Measurements from ENCODE around the gene LRRN4.

Gene LRRN4

DNA sequence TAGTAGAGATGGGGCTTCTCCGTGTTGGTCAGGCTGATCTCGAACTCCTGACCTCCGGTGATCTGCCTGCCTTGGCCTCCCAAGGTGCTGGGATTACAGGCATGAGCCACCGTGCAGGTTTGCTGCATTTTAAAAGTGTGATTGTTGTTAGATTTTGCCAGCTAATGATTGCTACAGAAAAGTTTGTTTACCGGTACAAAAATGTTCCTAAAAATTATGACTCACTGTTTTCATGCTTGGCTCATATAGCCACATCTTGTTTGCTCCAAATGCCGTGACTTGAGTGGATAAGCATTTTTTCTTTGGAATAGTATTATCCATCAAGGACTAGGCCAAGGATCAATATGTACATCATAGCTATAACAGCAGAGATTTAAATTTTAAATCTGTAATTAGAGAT, 24.3 kb downstream of the LRRN4 start:
- DNase-seq = no peak

DNA sequence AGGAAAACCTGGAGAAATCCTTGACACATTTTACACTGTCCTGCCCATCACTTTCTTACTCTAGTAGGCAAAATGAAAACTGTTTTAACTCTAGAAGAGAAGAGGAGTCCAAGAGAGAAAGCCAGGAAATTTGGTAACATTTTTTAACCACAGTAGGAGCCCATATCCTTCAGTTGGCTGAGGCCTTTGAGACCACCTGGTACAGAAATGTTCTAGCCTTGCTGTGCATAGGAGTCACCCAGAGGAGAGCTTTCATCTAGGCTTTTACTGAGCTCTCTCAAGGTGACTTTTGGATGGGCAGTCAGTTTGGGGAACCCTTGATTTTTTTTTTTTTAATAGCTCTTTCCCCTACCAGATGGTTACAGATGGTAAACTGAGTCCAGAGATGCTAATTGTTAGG, 25.0 kb downstream of the LRRN4 start:
- no peak for DNase-seq

DNA sequence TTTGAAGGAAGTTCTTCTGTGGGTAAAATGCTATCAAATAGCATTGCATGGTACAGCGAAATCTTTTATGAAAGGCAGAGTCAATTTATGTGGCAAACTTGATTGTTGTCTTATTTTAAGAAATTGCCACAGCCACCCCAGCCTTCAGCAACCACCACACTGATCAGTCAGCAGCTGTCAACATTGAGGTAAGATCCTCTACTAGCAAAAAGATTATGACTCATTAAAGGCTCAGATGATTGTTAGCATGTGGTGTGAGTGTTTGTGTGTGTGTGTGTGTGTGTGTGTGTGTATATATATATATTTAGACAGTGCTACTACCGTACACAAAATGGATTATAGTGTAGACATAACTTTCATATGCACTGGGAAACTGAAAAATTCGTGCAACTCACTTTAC, 27.8 kb downstream of the LRRN4 start:
- no peak for DNase-seq

DNA sequence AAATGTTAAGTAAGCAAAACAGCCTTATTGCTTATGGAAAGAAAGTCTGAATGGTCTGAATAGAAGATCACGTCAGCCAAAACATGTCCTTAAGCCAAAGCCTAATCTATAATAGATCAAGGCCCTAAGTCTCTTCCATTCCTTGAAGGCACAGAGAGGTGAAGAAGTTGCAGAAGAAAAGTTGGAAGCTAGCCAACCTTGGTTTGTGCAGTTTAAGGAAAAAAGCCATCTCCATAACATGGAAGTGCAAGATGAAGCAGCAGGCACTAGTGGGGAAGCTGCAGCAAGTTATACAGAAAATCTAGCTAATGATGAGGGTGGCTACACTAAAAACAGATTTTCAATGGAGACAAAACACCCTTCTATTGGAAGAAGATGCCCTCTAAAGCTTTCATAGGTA, 29.1 kb downstream of the LRRN4 start:
- DNase-seq = no peak

DNA sequence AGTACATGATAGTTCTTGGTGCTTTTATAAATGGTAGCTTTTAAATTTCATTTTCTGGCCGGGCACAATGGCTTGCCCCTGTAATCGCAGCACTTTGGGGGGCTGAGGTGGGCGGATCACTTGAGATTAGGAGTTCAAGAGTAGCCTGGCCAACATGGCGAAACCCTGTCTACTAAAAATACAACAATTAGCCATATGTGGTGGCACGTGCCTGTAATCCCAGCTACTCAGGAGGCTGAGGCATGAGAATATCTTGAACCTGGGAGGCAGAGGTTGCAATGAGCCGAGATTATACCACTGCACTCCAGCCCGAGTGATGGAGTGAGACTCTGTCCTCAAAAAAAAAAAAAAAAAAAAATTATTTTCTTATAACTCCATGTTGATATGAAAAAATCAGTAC, 36.0 kb downstream of the LRRN4 start:
- DNase-seq = no peak

DNA sequence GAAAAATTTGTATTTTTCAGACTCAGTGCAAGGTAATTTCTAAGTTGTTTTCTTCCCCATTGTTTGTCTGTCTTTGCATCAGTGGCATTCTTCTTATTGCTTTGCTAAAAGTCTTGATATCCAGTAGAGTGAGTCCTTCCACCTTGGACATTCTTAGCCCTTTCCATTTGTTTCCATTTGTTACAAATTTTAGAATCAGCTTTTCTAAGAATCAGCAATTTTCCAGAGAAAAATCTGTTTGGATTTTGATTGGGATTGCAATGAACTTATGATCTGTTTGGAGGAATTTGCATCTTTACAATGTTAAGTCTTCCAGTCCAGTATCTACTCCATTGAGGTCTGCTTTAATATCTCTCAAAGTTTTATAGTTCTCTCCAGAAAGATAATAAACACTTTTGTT, 36.4 kb downstream of the LRRN4 start:
- no peak for DNase-seq

DNA sequence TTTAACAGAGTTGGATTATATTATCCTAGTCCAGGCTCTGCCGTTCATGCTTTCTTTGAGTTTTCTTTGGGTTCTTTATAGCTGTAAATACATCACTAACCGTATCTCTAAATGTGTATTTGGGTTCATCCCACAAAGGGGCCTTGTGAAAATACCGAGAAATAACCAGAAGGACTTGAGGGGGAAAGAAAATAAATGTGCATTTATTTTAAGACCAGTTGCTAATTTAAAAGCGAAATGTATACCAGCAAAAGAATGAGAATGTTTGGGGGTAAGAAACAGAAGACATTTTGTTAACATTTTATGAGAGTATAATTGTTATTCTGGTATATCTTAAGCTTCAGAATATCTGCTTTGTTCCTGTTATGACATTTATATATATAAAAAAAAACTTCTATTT, 38.9 kb downstream of the LRRN4 start:
- no peak for DNase-seq

DNA sequence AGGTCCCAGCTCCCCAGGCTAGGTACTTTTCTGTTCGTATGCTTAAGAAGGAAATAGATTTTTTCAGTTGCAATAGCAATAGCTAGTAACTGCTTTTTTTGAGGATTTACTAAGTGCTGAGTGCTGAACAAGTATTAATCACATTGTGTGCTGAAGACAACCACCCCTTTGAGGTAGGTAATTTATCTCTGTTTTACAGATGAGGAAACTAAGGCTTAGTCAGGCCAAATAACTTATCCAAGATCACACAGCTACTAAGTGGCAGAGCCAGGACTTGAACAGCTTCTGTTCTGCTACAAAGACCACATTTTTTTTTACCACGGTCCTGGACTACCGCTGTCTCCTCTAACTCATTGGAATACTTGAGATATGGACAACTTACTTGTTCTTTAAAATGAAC, 39.8 kb downstream of the LRRN4 start:
- DNase-seq = no peak

DNA sequence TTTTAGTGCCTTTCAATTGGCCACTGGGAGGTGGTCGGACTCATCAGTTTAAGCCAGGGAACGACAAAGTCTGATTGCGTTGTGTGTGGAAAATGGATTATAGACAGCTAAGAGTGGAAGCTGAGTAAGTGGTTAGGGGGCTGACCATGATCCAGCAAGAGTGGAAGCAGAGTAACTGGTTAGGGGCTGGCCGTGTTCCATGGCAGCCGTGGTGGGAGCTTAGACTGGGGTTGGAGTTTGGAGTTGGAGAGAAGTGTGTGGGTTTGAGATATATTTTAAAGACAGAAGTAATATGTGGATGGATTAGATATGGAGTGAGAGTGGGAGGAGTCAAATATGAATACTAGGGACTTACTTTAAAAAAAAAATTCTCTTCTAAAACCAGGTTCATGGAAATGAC, 41.7 kb downstream of the LRRN4 start:
- DNase-seq = no peak

DNA sequence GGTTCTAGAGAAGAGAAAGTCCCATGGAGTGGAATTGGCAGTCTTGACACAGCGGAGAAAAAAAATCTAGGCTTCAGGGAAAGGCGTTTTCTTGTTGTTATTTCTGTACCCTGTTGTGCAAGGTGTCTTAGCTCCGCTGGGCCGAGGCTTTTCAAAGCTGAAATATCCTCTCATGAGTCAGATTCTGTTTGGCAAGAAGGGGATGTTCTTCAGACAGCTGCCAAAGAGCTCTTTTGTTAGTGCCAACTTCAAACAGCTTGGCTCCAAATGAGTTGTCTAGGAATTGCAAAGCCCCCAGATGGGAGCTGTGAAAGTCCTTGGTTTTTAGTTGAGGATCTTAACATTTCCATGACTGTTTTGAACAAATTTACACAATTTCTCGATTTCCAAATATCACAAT, 45.6 kb downstream of the LRRN4 start:
- no peak for DNase-seq

DNA sequence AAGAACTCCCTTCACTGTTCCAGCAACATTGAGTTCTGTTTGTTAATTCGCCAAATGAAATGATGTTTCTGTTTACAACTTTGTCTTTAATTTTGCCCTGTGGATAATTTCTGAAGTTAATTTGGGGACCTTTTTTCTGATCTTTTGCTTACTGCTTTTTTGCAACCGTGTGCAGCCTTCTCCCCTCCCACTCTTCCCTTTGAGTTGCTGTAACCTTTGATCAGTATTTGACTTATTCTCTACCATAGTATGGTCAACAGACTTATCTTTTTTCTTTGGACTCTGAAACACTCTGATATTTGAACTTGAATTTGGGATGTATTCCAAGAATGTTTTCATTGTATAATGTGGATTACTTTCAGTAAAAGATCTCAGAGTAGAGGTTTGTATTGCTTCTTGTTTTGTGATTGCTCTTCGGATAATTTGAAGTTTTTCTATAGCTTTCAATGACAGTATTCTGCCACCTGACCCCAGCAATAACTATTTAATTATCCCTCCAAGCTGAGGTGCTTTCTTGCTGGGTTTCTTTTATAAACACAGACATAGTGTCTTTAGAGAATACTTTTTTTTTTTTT, 46.2 kb downstream of the LRRN4 start:
- DNase-seq = no peak

DNA sequence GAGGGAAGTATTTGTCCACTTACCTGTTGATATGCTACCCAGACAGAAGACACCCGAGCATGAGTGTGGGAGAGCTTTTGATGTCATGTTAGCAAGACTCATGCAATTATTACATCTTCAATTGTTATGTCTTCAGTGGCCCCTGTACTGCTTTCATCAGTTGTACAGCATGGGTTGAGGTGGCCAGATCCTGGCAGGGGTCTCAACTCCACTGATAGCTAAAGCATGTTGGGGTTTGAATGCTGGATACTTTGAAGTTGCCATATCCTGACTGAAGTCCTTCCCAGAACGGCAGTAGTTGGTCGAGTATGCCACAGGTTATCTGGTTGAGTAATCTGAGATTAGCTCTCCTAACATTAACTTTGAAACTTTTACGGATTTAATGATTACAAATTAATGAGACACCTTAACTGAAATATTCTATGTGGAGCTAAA, 46.7 kb downstream of the LRRN4 start:
- no peak for DNase-seq

DNA sequence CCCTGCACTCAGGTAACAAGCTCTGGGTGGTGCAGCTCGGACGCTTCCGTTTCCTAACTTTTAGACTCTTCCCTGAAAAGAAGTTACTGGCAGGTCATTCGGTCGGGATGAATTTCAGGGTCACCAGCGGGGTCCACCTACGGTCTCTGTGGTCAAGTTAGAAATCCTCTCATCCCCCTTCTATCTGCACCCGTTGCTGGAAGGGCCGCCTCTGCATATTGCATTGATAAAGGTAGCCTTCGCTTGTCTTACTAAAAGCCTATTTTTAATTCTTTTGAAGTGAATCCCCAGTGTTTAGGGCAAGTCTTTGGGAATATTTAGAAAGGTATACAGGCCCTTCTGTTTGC, 47.3 kb downstream of the LRRN4 start:
- DNase-seq = no peak

DNA sequence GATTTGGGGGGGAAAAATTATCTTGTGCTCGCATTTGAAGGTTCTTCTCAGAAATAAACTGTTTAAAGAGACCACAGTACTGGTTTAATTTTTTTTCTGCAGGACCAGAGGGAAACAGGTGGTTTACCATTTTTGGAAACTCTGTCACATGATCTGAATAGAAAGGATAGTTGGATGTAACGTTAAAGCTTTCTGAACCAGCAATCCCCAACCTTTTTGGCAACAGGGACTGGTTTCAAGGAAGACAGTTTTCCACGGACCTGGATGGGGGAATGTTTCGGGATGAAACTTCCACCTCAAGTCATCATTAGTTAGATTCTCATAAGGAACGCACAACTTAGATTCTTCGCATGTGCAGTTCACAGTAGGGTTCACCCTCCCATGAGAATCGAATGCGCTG, 53.0 kb downstream of the LRRN4 start:
- DNase-seq = no peak

DNA sequence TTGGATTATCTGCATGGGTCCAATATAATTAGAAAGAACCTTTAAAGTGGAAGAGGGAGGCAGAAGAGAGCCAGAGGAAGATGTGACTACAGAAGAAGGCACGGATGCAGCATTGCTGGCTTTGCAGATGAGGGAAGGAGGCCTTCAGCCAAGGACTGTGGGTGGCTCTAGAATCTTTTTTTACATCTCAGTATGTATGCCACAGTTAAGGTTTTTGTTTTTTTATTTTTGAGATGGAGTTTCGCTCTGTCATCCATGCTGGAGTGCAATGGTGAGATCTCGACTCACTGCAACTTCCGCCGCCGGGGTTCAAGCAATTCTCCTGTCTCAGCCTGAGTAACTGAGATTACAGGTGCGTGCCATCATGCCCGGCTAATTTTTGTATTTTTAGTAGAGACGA, 54.1 kb downstream of the LRRN4 start:
- DNase-seq = no peak

DNA sequence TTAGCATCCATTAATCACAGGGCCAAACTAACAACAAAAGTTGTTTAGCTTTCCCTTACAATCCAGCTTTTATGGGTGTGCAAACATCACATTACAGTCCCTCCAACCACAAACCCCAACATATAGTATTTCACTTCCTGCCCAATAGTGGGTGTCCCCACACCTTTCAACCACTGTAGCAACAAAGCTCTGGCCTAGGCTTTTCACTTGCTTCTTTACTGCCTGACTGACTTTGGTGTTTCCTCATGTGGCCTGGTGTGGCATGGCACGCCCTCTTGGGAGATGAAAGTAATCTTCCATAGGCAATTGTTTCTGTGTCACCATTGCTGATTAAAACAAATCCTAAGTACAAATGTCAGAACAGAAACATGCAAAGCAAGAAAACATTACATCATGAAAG, 57.1 kb downstream of the LRRN4 start:
- DNase-seq = no peak

DNA sequence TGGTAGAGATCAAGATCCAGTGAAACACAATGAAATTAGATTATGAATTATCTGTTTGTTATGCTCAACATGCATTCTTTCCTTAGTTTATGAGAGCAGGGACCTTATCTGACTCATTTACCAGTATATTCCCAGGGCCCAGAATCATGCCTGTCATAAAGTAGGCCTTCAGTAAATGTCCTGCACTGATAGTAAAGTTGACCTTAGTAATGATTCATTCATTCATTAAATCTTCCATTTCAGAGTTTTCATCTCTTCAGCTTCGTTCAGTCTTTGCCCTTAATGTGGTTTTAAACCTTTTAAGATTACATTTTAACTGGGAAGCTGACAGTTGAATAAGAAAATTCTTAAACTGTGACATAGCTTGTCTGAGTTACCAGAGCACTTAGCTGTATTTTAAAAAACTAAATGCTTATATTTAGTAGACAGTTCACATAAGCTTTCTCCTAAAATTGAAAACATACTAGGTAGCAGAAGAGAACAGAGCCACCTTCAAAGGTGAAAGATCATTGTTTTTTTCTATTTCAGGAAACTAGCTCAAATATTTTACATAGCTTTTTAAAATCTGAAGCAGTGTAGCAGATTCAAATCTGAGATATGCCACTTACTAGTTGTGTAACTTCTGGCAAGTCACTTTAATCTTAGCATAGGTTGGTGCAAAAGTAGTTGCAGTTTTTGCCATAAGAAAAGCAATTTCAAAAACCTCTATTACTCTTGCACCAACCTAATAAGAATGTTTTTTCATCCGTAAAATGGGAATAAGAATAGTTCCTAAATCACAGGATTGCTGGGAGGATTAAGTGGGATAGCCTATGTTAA, 62.0 kb downstream of the LRRN4 start:
- no peak for DNase-seq

DNA sequence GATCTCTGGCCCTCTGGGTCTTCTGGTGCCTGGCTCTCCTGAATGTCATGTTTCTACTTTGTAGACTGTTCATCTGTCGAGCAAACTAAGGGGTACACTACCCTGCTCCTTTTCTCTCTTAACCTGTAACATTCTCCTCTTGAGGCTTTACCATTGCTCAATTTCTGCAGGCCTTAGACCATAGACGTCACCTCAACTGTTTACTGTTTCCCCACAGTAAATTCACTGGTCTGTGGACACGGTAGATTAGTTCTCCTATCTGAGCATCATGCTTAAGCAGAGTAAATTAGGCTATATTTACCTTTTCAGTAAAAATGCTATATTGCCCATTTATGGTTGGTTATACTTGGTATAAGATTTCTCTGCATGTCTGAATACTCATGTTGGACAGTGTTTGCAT, 62.9 kb downstream of the LRRN4 start:
- DNase-seq = no peak
